ENCODE results near the gene INMT.

- TF ChIP-seq CTCF (optimal IDR thresholded peaks at IDR 0.05 in 1 of 3, IDR thresholded peaks at IDR 0.05 in 1 of 3, conservative IDR thresholded peaks at IDR 0.05 in 1 of 3; ENCODE audit: extremely low read depth in 1 of 3, insufficient read depth in 2 of 3, low read length in 3 of 3) (no peak), EZH2 (IDR thresholded peaks at IDR 0.05; ENCODE audit: low read length) (no peak)
Measured at GRCh38 chr7:30761214-30762156, 9.6 kb downstream of the INMT start.

All from keratinocyte (primary cell).